NCI-H2227 (cell line): ENCODE data around the gene PTPRE.

Source experiments
- DNase-seq: peaks from one replicate; lab custom pipeline; 2025; ENCODE audit not compliant: unreplicated experiment; lab: John Stamatoyannopoulos, UW

PTPRE gene

DNA sequence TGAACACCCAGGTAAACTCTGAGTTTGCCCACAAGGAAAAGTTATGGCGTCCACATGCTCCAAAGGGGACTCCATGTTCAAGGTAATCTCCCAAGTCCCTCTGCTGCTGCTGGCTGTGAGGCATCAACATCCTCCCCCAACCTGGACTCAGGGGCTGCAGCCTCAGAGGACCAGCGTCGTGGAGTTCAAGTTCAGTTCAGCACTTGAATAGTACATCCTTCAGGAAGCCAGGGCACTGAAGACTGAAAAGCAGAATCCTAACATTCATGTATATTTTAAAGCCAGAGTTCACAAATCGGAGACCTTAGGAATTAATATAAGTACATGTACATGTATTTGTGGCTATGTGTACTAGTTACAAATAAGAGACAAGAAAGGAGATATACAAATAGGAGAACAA lies 90.4 kb downstream of the PTPRE start:
- no peak for DNase-seq

DNA sequence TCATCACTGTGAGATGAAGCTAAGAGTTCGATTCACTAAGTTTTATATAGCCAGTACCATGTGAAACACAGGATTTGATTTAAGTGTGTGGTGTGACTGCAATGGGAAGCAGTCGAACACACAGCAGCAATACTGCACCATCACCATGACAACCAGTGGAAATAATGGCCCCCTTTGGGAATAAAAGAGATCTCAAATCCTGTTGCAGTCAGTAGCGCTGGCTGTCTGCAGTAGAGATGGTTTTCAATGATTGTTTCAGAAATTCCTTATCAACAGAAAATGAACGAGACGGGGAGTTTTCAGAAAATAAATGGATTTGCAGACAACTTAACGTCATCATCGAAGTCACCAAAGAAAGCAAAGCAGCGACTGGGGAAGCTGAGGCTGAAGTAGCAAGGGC lies 91.0 kb downstream of the PTPRE start:
- peak; percentile 58 for DNase-seq

DNA sequence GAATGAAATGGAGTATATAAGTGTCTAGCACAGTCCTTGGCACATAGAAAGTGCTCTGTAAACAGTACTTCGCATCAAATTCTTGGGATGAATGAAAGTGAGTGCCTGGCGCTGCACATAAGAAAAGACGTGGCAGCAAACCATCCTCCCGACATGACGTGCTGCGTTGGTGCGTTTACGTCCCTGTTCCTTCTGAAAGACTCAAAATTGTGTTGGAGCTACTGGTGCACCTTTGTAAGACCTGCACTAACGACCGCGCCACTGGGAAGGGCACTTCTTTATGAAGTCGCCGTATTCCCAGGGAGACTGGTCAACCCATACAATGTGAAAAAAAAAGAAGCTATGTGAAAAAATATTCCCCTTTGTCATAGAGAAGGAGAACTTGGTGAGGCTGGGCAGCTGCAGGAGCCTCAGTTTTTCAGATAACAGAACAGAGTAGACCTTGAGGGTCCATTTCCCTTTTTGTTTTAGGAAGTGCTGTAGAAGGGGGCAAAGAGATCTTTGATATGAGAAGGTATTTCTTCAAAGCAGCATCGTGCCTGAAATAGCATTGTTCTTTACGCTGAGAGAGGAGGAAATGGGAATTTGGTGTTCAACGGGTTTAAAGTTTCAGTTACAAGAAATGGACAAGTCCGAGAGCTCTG lies 91.7 kb downstream of the PTPRE start:
- DNase-seq = no peak

DNA sequence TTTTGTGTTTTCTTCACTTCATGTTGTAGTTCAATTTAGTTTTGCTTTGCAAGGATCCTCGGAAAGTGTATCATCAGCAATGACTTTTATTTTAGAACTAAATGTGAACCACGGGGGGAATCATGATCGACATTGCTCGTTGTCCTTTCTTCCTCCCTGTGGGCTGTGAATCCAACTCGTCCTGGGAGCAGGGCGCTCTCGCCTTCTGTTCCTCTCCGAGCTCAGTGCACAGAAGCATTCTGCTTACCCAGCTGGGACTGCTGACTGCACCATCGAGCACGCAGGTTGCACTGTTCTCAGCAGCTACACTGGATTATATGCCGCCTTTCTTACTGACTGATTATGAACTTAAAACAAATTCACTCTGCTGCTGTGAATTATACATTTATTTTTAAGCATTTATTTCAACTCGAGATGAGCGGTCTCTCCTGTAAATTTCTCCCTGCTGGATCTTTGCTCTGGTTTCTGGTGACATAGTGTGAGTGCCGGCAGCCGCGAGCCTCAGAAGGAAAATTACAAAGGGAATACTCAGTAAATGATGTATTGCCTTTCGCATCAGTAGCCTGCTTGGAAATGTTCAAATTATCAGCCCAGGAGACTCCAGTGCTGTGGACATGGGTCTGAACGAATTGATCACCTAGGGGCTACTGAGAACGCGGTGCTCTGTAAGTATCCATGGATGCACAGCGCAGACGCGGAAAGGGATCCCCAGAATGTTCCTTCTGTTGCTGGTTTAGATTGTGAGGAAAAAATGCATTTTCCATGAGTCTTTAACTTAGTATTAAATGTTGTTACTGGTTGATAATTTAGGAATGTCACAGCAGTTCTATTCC lies 92.6 kb downstream of the PTPRE start:
- peak; percentile 31 for DNase-seq

DNA sequence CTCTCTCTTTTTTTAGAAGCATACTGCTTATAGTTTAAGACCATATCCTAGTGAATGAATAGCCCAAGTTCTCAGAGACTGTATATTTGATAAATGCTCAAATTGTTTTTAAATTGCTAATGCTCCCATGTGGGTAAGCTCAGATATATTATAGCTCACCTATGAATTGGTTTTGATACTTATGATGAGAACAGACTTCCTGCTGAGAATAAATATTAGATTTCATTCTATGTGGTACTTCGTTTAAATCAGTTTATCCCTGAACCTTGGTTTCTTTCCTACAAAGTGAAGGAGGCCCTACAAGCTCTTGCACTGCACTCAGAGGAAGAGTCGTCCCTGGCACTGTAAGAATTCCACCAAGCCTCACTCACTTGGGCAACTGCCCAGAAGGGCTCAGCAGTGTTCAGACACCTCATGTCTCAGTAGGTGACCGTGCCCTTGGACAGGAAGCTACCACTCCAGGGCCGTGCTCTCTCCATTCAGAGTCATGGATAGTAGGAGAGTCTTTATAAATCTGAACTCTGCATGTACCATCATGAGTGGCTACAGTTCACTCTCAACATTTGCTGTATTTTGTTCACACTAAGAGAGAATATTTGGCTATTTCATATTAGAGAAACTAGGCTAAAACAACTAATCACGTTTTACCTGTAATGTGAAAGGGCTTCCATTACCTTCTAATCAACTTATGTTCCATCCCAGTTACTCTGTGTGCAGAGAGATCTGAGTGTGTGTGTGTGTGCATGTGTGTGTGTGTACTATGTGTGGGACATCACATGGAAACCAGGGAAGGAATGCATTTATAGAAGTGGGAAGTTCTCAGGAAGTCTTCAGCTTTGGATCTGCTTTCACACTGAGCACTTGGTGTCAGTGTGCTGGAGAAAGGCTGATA lies 93.8 kb downstream of the PTPRE start:
- no peak for DNase-seq

DNA sequence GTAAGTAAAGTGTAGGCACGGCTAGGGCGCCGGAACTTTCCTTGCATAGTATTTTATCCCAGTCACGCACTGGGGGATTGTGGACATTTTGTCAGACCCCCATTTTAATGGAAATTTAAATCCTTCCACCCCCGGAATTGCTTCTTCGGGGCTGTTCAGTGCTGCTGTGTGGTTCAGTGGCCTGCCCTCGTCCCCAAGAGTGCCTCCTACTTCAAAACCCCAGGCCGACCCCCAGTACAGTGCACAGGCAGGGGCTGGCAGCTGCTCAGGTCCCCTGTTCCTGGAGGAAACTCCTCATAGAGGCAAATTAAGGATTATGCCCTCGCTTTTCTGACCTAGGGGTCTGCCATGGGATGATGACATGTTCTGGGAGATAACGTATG lies 94.5 kb downstream of the PTPRE start:
- no peak for DNase-seq

DNA sequence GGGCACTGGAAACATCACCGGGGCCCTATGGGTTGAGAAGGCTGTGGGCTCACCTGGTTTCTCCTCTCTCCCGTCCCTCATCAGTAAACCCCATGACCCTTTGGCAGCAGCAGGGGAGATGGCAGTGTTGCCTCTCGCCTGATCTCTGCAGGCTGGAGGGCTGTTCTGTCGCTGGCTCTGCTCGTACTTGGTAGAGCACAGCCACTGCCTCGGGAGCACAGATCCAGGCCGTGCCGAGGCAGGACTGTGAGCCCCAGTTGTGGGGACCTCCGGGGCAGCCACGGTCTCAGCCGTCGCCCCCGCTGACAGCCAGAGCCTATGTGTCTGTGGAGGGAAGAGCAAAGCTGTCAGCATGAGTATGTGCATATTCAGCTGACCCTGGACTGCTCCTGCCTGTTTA lies 94.9 kb downstream of the PTPRE start:
- no peak for DNase-seq

DNA sequence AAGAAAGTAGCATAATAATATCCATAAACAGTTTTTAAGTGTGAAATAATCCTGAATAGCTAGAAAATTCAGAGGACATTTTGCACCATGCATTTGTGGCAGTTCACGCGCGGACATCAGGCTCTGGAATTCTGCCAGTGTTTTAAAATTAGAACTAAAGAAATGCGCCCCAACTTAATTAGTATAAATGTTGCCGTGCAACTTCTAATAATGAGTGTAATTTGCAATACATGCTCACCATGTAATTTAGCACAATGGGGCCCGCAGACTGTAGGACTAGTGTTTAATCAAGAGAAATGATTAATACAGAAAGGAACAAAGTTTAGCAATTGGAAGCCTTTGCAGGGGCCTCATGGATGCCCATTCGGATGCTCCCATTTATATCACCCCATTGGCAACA lies 96.6 kb downstream of the PTPRE start:
- no peak for DNase-seq

DNA sequence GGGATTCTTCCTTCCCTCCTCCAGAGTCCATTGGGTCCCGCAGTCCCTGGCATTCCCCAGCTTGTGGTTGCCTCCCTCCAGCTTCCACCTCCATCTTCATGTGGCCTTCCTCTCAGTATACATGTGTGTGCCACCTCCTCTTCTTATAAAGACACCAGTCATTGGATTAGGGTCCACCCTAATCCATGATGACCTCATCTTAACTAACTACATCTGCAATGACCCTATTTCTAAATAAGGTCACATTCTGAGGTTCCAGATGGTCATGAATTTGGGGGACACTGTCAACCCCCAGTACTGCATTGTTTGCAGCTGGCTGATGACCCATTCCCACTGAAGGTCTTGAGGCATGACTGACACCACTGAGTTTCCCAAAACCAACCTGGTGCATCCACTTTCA lies 99.0 kb downstream of the PTPRE start:
- DNase-seq = no peak

DNA sequence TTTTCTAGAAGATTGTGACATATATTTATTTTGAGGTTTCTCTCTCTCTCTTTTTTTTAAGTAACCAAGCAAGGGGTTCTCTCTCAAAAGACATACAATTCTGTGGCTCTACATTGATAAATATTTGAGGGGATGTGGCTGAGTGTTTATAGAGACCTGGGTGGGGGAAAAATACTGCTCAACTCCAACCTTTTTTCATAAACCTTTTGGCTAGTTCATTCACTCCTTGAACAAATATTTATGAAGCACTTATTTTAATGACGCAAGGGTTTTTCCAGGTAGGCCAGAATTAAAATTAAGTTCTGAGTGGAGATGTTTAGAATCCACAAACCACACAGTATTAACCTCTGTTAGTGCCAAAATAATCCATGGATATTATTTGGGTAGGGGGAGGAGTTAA lies 100.2 kb downstream of the PTPRE start:
- DNase-seq = no peak

DNA sequence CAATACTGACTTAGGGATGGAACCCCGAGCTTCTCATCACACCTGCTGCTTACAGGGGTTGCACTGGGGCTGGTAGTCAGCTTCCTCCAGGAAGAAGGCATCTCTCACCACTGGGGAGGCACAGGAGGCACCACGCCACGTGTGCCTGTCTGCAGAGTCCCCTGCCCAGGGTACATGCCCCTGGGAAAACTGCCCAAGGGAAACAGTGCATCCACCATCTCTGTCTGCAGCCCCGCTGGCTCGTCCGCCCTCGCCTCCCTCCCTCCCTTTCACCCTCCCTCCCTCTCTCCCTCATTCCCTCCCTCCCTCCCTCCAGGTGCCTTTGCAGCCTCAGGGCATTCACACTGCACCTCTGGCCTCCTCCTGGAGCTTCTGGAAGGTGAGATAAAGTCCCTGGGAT lies 101.1 kb downstream of the PTPRE start:
- DNase-seq = no peak

DNA sequence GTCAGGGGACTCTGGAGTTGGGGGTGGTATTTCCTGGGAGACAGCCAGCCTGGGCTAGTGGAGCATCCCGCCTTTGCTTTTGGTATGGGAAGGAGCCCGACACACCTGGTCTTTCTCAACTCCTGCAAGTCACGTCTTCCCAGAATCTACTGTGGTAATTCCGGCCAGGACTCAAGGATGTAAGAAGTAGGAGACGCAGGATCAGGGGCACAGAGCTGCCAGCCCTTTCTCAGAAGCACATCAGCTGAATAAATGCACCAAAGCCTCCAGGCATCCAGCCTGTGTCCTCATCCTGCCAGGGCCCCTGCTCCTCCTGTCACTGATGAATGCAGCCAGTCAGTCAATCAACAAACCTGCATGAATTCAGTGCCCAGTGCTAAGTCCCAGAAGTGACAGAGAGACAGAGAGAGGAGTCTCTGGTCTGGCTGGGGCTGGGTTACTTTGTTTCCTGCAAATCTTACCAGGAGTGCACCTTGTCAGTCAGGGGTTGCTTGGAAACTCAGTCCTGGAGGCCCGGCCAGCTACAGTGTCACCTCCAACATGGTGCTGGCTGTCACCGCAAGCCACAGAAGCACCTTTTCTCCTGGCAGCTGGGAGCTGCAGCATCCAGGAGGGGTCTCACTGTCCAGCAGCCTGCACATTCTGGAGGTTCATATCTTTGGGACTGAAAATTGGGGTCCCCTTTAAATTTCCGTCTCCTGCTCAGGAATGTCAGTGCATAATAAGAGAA lies 101.8 kb downstream of the PTPRE start:
- DNase-seq = no peak

DNA sequence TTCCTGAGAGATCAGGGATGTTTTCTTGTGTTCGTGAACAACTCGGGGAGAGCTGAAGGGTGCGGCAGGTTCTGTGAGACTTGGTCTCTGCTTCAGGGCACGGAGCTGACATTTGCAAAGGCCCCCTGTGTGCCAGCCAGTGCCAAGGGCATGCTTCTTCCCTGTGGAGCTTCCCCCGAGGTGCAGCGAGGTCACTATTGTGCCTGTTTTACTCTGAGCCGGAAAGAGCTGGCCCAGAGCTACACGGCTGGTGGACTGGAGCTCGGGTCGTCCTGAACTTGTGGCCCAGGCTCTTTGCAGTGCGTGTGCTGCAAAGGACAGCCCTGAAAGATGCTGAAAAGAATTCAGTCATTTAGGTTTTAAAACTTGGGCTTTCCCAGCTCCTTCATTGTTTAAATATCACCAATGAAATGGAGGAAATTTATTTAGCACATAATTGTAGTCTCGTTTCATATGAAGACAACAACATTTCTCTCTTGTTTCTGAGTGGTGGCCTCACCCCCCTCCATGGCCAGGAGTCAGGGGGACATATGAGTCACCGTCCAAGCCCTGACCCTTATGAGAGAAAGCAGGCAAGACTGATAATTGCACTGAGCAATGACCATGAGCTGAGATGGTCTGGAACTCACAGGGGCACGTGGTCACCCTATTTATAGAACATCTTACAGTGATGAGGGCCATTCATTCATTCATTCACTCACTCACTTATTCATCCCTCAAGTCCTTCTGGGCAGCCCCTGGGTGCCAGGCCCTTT lies 102.6 kb downstream of the PTPRE start:
- no peak for DNase-seq

DNA sequence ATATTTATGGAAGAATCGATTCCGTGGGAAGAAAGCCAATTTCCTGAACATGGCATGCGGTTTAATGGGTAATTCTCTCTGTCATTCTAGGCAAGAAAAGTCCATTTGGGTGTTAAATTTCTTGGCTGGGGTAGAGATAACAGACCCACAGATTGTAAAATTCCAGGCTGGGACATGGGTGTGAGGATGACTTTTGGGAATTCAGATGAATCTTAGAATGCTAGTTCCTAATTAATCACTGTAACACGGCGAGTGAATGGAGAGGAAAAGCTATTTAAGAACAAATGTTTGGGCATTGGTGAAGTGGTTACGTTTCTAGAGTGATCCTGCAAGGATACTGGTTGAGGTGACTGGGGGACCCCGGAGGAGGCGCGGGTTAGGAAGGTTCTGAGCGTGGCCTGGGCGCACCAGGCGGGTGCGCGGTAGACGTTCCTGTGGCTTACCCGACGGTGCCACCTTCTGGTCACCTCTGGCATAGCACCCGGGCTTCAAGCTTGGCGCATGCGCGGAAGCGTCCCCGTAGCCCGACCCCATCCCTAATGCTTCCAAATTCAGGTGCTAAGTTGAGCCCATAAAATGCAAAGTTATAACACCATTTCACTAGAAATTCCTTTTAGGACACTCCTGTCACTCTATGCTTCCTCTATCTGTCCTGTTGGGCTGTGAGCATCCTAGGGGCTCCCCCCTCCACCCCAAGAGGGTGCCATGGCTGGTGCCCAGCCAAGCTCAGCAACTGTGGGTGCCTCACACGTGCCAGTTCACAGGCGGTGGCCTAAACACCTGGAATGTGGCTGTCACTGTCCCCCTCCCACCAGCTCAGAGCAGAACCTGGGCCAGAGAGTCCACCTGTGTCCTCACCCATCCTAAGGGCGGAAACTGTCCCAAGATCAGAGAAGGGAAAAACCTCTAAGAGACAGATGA lies 104.4 kb downstream of the PTPRE start:
- peak; percentile 69 for DNase-seq

DNA sequence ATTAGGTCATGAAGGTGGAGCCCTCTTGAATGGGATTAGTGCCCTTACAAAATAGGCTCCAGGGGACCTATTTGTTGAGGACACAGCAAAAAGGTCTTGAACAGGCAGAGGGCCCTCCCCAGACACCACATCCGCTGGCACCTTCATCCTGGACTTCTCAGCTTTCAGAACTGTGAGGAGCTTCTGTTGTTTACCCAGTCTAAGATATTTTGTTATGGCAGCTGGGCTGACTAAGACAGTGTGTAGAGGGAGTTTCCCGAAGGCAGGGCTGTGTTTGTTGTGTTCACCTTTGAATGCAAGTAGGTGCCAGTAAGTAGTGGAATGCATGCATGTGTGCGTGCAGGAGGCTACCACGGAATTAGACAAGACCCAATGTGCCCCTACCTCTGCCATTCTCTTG lies 106.7 kb downstream of the PTPRE start:
- DNase-seq = no peak

DNA sequence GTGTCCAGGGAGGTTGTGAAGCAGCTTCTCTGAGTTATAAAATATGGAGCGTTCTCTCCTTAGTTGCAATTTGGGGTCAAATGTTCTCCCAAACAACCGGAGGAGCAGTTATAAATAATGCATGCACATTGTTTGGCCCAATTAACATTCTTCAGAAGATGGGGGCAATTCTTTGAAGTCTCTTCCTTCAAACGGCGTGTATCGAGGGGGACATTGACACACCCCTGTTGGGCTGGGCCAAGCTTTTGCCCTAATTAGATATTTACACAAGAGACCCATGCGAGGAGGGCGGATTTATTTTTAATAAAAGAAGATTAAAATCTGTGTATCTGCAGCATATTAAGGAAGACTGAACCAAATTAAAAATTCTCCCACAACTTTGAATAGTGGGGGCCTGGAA lies 107.3 kb downstream of the PTPRE start:
- no peak for DNase-seq

DNA sequence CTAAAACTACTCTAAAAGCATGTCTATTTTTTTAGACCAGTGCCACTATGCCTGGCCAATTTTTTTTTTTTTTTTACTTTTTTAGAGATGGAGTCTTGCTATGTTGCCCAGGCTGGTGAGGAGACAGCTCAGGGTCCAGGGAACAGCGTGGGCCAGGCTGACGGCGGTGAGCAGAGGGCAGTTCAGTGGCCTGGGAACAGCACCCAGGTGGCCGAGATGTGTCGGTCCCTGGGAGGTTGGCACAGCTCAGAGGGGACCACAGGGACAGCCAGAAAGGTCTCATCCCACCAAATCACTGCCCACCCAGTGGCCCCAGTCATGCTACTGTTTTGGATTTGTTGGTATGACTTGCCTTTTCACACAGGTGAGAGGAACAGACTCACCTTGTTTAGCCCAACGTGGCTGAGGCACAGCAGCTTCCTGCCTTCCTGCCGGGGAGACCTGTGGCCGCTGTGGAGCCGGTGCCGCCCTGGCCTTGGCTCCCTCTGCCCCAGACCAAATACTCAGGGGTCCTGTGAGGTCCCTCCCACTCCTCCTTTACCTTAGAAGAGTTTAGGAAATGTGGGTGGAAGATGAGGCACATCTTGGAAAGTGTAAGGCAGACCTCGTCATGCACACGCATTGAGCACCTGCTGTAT lies 109.6 kb downstream of the PTPRE start:
- no peak for DNase-seq

DNA sequence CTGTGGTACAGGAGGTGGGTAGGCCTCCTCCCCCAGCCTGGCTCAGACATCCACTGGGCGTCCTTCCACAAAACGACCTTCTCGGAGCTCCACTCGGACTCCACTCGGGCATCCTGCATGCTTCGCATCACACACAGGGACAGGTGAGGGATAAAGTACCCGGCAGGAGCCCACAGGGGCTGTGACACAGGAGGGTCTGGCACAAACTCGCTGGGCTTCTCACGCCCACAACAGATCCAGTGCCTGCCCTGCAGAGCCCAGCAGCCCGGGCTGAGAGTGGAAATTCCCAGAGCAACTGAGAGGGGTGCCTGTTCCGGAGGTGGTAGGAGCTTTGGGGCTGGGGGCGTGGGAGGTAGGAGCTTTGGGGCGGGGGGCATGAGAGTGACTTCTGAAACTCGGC lies 110.9 kb downstream of the PTPRE start:
- DNase-seq = no peak

DNA sequence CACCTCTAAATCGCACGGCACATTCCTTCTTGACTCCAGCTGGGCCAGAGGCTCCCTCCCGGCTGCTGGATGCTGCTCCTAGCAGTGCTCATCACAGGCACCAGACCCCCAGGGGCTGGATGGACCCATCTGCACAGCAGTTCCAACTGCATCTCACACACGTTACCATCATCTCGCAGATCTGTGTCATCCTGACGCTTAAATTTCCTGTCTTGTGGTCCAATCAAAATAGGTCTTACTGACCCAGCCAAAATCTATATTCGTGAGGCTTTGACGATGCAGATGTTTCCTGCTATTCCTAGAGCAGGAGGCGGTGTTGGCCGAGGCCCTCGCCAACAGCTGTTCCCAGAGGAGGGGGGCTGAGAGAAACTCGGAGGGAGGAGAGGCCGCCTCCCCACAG lies 111.3 kb downstream of the PTPRE start:
- no peak for DNase-seq
